Mesenchymal stem cell (in vitro differentiated cells and primary cell): ENCODE measurements around the gene MARS1.

Experiments used
- DNase-seq: peaks from one replicate; pipeline ENCODE4 v3.0.0-alpha.2; 2013
- H2AFZ ChIP-seq: one replicate; pipeline ENCODE4 v1.6.1; 2013; ENCODE audit warnings: low read depth, mild to moderate bottlenecking, control low read depth, inconsistent platforms, low read length, moderate library complexity
- H2AK5ac ChIP-seq: 2 replicates; pipeline ENCODE4 v1.6.1; 2013; ENCODE audit warnings: low read length, moderate library complexity, mild to moderate bottlenecking, inconsistent platforms; ENCODE audit not compliant: severe bottlenecking
- H2BK120ac ChIP-seq: one replicate; pipeline ENCODE4 v1.6.1; 2013; ENCODE audit warnings: low read depth, mild to moderate bottlenecking, inconsistent platforms, low read length, moderate library complexity
- H2BK12ac ChIP-seq, 2 experiments: one replicate each; pipeline ENCODE4 v1.6.1; 2013; ENCODE audit warnings: inconsistent platforms in 2 of 2, low read length in 2 of 2, mild to moderate bottlenecking in 2 of 2, moderate library complexity in 2 of 2, control low read depth in 1 of 2
- H2BK15ac ChIP-seq: one replicate; pipeline ENCODE4 v1.6.1; 2013; ENCODE audit warnings: mild to moderate bottlenecking, low read depth, inconsistent platforms; ENCODE audit not compliant: poor library complexity, severe bottlenecking
- H2BK5ac ChIP-seq: 2 replicates; pipeline ENCODE4 v1.6.1; 2013; ENCODE audit warnings: low read depth, mild to moderate bottlenecking, low read length, control low read depth, inconsistent platforms; ENCODE audit not compliant: poor library complexity, severe bottlenecking
- H3K14ac ChIP-seq, 2 experiments: one replicate each; pipeline ENCODE4 v1.6.1; 2013; ENCODE audit warnings: inconsistent platforms in 2 of 2, low read length in 2 of 2, control low read depth in 1 of 2, mild to moderate bottlenecking in 1 of 2, moderate library complexity in 1 of 2
- H3K18ac ChIP-seq, 2 experiments: one replicate each; pipeline ENCODE4 v1.6.1; 2013; ENCODE audit warnings: inconsistent platforms in 2 of 2, low read length in 2 of 2, control low read depth in 1 of 2, low read depth in 1 of 2, mild to moderate bottlenecking in 1 of 2
- H3K23ac ChIP-seq, 2 experiments: one replicate each; pipeline ENCODE4 v1.6.1; 2013; ENCODE audit warnings: inconsistent platforms in 2 of 2, low read length in 2 of 2, mild to moderate bottlenecking in 2 of 2, moderate library complexity in 2 of 2, control low read depth in 1 of 2
- H3K27ac ChIP-seq: 2 replicates; pipeline ENCODE4 v1.5.1; 2013; ENCODE audit warnings: mild to moderate bottlenecking, moderate library complexity, low read length, control low read depth, inconsistent platforms; ENCODE audit not compliant: poor library complexity, severe bottlenecking
- H3K27me3 ChIP-seq, 2 experiments: 2 replicates each; pipeline versions ENCODE4 v1.6.1 to v1.7.0; 2013; ENCODE audit warnings: low read length in 2 of 2, mild to moderate bottlenecking in 2 of 2, moderate library complexity in 2 of 2, control low read depth in 1 of 2, inconsistent platforms in 1 of 2; ENCODE audit not compliant: control insufficient read depth in 1 of 2, insufficient read depth in 1 of 2
- H3K36me3 ChIP-seq, 2 experiments: 2 replicates each; pipeline versions ENCODE4 v1.6.1 to v1.7.0; 2013; ENCODE audit warnings: low read length in 2 of 2, control low read depth in 1 of 2, inconsistent platforms in 1 of 2, low read depth in 1 of 2, mild to moderate bottlenecking in 1 of 2; ENCODE audit not compliant: insufficient read depth in 2 of 2, control insufficient read depth in 1 of 2
- H3K4ac ChIP-seq, 2 experiments: one replicate each; pipeline ENCODE4 v1.6.1; 2013; ENCODE audit warnings: inconsistent platforms in 2 of 2, low read length in 2 of 2, mild to moderate bottlenecking in 2 of 2, moderate library complexity in 2 of 2, control low read depth in 1 of 2, low read depth in 1 of 2
- H3K4me1 ChIP-seq: 2 replicates; pipeline ENCODE4 v1.6.1; 2013; ENCODE audit warnings: low read depth, low read length, control low read depth; ENCODE audit not compliant: control insufficient read depth, insufficient read depth
- H3K4me2 ChIP-seq: 2 replicates; pipeline ENCODE4 v1.6.1; 2013; ENCODE audit warnings: low read length, mild to moderate bottlenecking, inconsistent platforms; ENCODE audit not compliant: poor library complexity, severe bottlenecking
- H3K4me3 ChIP-seq, 2 experiments: 2 replicates each; pipeline versions ENCODE4 v1.5.1 to v1.7.0; 2013; ENCODE audit warnings: low read length in 2 of 2, mild to moderate bottlenecking in 2 of 2, control low read depth in 1 of 2, low read depth in 1 of 2; ENCODE audit not compliant: insufficient read depth in 1 of 2
- H3K79me1 ChIP-seq: replicated peaks from 2 replicates; pipeline ENCODE4 v1.6.1; 2013; ENCODE audit warnings: mild to moderate bottlenecking, control low read depth, low read length, inconsistent platforms; ENCODE audit not compliant: poor library complexity, severe bottlenecking
- H3K9ac ChIP-seq: 2 replicates; pipeline ENCODE4 v1.7.0; 2013; ENCODE audit warnings: mild to moderate bottlenecking, low read length, moderate library complexity
- H3K9me3 ChIP-seq: 2 replicates; pipeline ENCODE4 v1.7.0; 2013; ENCODE audit warnings: mild to moderate bottlenecking, low read length; ENCODE audit not compliant: control insufficient read depth
- H4K8ac ChIP-seq: one replicate; pipeline ENCODE4 v1.6.1; 2013; ENCODE audit warnings: inconsistent platforms, mild to moderate bottlenecking, low read length, moderate library complexity
- H4K91ac ChIP-seq: one replicate; pipeline ENCODE4 v1.6.1; 2013; ENCODE audit warnings: mild to moderate bottlenecking, low read length, inconsistent platforms
- WGBS: methylation state at CpG from one replicate; pipeline ENCODE4 v1.1.7; 2013; ENCODE audit warnings: mixed read lengths; 5-methylcytosine and 5-hydroxymethylcytosine counted together

Gene MARS1

DNA sequence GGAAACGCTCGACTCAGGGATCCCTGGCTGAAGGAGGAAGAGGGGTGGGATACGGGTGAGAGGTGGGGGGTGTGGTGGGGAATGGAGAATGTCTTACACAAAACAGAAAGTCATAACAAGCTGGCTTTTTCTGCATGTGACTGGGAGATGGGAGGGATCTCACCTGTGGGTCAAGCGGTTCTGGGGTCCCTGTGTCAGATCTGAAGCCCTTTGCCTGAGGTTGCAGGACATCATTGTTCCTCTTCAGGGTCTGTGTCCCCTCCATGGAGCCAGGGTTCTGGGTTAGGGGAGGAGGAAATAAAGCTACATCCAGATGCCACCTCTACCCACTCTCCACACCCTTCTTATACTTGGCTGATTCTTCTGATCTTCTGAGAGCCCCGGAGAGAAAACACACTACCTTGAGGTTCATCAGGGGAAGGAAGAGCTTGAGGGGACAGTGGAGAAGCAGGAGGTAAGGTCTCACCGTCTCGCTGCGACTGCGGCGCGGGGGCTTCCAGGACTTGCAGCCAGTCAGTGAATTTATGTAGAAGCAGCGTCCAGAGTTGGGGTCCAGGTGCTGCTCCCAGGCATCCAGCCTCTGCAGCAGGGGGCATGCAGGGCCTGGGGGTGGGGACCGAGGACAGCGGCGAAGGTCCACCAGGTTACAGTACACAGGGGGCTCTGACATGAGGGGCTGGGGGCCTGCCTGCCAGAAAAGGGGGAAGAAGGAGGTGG is 10.7 kb upstream of the MARS1 start:
- Histone ChIP-seq H2BK5ac (no peak overlapping the region), H2AK5ac (no peak overlapping the region), H3K79me1 (no peaks in the 10 kb centered on the region), H3K4me3 (peak overlapping the region in 1 of 2 experiments; percentile 14), H3K9ac (no peak overlapping the region), H2BK15ac (no peak overlapping the region), H3K27ac (no peak overlapping the region), H3K4me2 (no peak overlapping the region), H3K14ac (no peak overlapping the region), H3K4me1 (peaks cover 17% of the 10 kb centered on the region), H3K18ac (no peak overlapping the region), H2AFZ (no peak overlapping the region), H4K8ac (no peak overlapping the region), H3K36me3 (no peaks in the 10 kb centered on the region), H3K27me3 (peaks cover 57 to 94% of the 10 kb centered on the region in 2 experiments), H2BK120ac (no peak overlapping the region), H3K9me3 (no peaks in the 10 kb centered on the region), H3K4ac (no peak overlapping the region), H2BK12ac (no peak overlapping the region), H3K23ac (no peak overlapping the region), H4K91ac (no peak overlapping the region)
- WGBS: 89% methylated on average over 15 of the region's 15 CpGs
- DNase-seq: no peak

DNA sequence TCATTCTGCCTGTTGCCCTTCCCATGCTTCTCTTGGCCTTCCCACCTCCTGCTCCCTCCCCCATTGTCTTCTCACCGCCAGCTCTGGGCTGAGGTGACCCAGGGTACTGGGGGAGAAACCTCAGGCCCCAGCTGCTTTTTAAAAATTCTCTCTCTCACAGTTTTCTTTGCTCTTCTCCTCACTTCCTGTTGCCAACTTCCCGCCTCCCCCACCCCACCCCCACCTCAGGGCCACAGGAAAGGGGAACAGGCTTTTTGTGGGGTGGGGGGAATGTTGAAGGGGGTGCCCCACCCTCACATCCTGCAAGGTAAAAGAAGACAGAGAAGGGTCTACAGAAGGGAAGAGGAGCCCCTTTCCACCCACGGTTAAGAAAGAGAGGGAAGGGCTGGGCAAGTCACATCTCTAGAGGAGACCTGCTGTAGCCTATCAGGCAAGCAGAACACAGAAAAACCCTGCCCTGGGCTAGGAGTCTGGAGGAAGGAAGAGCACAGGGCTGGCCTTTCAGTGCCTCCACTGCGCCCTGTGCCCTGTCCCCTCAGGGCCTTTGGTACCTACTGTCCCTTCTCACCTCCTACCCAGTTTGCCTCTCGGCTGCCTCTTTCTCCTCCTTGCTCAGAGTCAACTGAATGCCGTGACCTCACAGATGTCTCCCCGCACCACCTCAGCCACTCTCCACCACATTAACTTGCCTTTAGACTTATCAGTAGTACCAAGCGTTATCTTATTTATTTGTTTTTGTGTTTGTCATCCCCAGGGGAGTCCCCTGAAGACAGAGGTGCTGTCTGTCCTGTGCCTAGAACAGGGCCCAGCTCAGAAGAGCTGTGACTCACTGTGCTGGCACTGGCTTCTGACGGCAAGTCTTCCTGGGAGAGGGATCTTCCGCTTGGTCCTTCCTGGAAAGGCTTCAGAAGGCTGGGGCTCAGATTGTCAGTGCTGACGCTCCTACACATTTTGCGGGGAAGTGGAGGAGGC is 9.9 kb upstream of the MARS1 start:
- no peak overlapping the region for H3K9ac ChIP-seq
- no peaks in the 10 kb centered on the region for H3K79me1 ChIP-seq
- H2BK15ac ChIP-seq: no peak overlapping the region
- peaks cover 17% of the 10 kb centered on the region for H3K4me1 ChIP-seq
- H4K91ac ChIP-seq: no peak overlapping the region
- H3K27me3 ChIP-seq: peaks cover 48 to 85% of the 10 kb centered on the region in 2 experiments
- no peak overlapping the region for H3K4me3 ChIP-seq
- no peak overlapping the region for H3K27ac ChIP-seq
- H2BK12ac ChIP-seq: no peak overlapping the region
- no peak overlapping the region for H2AFZ ChIP-seq
- H3K4ac ChIP-seq: no peak overlapping the region
- H3K23ac ChIP-seq: no peak overlapping the region
- WGBS: 71% methylated on average over 11 of the region's 12 CpGs
- no peak overlapping the region for H2BK120ac ChIP-seq
- H2BK5ac ChIP-seq: no peak overlapping the region
- no peak overlapping the region for H3K4me2 ChIP-seq
- no peak overlapping the region for H2AK5ac ChIP-seq
- peak overlapping the region; percentile 8 for H4K8ac ChIP-seq
- no peak overlapping the region for H3K18ac ChIP-seq
- no peak for DNase-seq
- H3K9me3 ChIP-seq: no peaks in the 10 kb centered on the region
- H3K36me3 ChIP-seq: no peaks in the 10 kb centered on the region
- no peak overlapping the region for H3K14ac ChIP-seq

DNA sequence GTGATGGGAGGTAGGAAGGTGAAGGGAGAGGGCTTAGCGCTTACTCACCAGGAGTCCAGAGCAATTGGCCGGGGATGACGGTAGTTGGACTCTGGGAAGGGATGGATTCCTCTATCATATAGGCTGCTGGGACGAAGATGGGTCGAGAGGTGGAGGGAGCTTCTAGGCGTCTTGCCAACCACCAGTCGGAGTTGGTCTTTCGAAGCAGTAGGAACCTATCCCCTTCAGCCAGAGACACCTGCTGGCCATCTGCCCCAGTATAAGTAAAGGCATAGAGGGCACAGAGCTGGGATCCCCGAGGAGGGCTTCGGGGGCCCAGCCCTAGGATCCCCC is 8.9 kb upstream of the MARS1 start:
- 95% methylated on average over 10 of the region's 10 CpGs for WGBS

More for the DNA sequence above, 8.9 kb upstream of the MARS1 start:
- no peak overlapping the region for H3K18ac ChIP-seq
- H3K14ac ChIP-seq: no peak overlapping the region
- H3K4me2 ChIP-seq: no peak overlapping the region
- no peak overlapping the region for H4K8ac ChIP-seq
- no peak overlapping the region for H3K27ac ChIP-seq
- H3K4ac ChIP-seq: no peak overlapping the region
- no peak for DNase-seq
- H3K4me3 ChIP-seq: no peak overlapping the region
- no peak overlapping the region for H2BK5ac ChIP-seq
- H2AFZ ChIP-seq: no peak overlapping the region
- H3K23ac ChIP-seq: no peak overlapping the region
- no peaks in the 10 kb centered on the region for H3K9me3 ChIP-seq
- no peaks in the 10 kb centered on the region for H3K79me1 ChIP-seq
- H2BK15ac ChIP-seq: no peak overlapping the region
- H2AK5ac ChIP-seq: no peak overlapping the region
- H2BK120ac ChIP-seq: no peak overlapping the region
- no peak overlapping the region for H4K91ac ChIP-seq
- no peaks in the 10 kb centered on the region for H3K36me3 ChIP-seq
- H3K27me3 ChIP-seq: peaks cover 40 to 77% of the 10 kb centered on the region in 2 experiments
- H2BK12ac ChIP-seq: no peak overlapping the region
- no peak overlapping the region for H3K9ac ChIP-seq
- peaks cover 17% of the 10 kb centered on the region for H3K4me1 ChIP-seq
